Neutrophil (primary cell): ENCODE data around the gene SYTL3.

Experiments
- H3K27ac ChIP-seq: fragments of 200-600 bp; sonication (generic); 2 replicates; pipeline ENCODE4 v1.5.1; 2016; ENCODE audit warnings: mild to moderate bottlenecking, moderate library complexity
- H3K27me3 ChIP-seq: fragments of 200-600 bp; sonication (generic); 2 replicates; pipeline ENCODE4 v1.6.0; 2016; ENCODE audit warnings: mild to moderate bottlenecking
- H3K36me3 ChIP-seq: fragments of 200-600 bp; sonication (generic); 2 replicates; pipeline ENCODE4 v1.5.1; 2017
- H3K4me1 ChIP-seq, 2 experiments: fragments of 200-600 bp in 1 of 2; sonication (generic) in 1 of 2; 1 replicate in 1 of 2; 2 replicates in 1 of 2; pipeline versions ENCODE4 v1.5.1 to v1.6.1; 2013 to 2016; ENCODE audit warnings: low read depth in 1 of 2, low read length in 1 of 2, mild to moderate bottlenecking in 1 of 2, moderate library complexity in 1 of 2; ENCODE audit not compliant: control insufficient read depth in 1 of 2, insufficient read depth in 1 of 2
- H3K4me3 ChIP-seq, 2 experiments: fragments of 200-600 bp in 1 of 2; sonication (generic) in 1 of 2; 1 replicate in 1 of 2; 2 replicates in 1 of 2; pipeline ENCODE4 v1.5.1; 2013 to 2016; ENCODE audit warnings: low read depth in 1 of 2, low read length in 1 of 2, mild to moderate bottlenecking in 1 of 2, moderate library complexity in 1 of 2
- H3K9me3 ChIP-seq: fragments of 200-600 bp; sonication (generic); 2 replicates; pipeline ENCODE4 v1.5.1; 2016
- CTCF ChIP-seq: fragments of 200-600 bp; sonication (generic); IDR thresholded peaks from 2 replicates; pipeline ENCODE4 v1.5.1; 2016; ENCODE audit warnings: antibody characterized with exemption

The SYTL3 gene

GRCh38 chr6:158606935-158607334, 42.9 kb upstream of the SYTL3 start:
- H3K27me3 ChIP-seq: no peaks in the 10 kb centered on the region
- no peak overlapping the region for H3K4me3 ChIP-seq
- H3K4me1 ChIP-seq: no peaks in the 10 kb centered on the region
- no peak overlapping the region for H3K27ac ChIP-seq
- no peak for TF ChIP-seq CTCF
- H3K36me3 ChIP-seq: peaks cover 51% of the 10 kb centered on the region
- H3K9me3 ChIP-seq: no peaks in the 10 kb centered on the region

- TF ChIP-seq CTCF: no peak
- H3K9me3 ChIP-seq: no peaks in the 10 kb centered on the region
- no peaks in the 10 kb centered on the region for H3K27me3 ChIP-seq
- H3K27ac ChIP-seq: no peak overlapping the region
- no peak overlapping the region for H3K4me3 ChIP-seq
- H3K36me3 ChIP-seq: peaks cover 51% of the 10 kb centered on the region
- H3K4me1 ChIP-seq: no peaks in the 10 kb centered on the region
Measured at GRCh38 chr6:158607411-158608170, 42.3 kb upstream of the SYTL3 start.

DNA sequence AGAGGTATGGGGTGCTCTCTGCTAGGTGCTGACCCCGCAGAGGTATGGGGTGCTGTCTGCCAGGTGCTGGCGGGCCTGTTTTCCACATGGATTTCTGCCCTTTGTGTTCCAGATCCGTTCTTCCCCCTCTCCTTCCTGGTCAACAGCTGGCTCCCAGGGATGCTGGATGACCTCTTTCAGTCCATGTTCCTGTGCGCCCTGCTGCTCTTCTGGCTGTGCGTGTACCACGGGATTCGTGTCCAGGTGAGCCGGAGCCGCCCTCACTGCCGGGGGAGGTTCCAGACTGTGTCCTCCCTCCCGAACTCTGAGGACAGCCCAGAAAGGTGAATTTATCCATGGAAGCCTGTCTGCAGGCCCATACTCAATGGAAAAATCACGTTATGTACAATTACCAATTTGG, 41.6 kb upstream of the SYTL3 start:
- Histone ChIP-seq H3K4me3 (no peak overlapping the region), H3K27ac (no peak overlapping the region), H3K9me3 (no peaks in the 10 kb centered on the region), H3K4me1 (no peaks in the 10 kb centered on the region), H3K36me3 (peaks cover 51% of the 10 kb centered on the region), H3K27me3 (no peaks in the 10 kb centered on the region)
- no peak for TF ChIP-seq CTCF

DNA sequence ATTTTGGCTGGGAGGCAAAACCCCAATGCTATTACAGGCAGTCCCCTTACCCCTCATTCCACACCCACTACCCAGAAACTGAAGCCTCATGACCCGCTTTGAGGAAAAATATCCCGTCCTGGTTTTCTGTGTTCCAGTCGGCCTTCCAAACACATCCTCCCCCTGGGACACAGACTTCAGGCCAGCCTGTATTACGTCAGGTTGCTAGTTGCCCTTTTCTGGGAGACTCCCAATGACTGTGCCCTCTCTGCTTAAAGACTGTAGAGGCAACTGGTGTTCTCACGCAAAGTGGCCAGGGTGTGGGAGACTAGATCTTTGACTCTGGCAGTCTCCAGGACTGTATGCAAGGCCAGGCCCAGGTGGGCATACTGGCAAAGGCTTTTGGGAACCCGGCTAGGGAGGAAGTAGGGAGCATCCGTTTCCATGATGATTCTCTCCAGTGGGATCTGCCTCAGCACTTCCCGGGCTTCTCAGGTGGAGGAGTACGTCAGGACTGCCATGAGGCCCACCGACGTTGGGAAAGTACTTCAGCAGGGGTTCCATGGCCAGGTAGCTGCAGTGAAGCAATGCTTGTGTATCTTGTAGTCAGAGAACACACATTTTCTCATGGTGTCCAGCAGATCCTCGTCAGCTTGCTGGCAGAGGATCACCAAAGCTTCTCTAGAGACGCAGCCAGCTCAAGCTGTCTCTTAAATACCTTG, 40.2 kb upstream of the SYTL3 start:
- Histone ChIP-seq H3K27me3 (no peaks in the 10 kb centered on the region), H3K9me3 (no peaks in the 10 kb centered on the region), H3K4me1 (no peaks in the 10 kb centered on the region), H3K4me3 (no peak overlapping the region), H3K36me3 (peaks cover 51% of the 10 kb centered on the region), H3K27ac (no peak overlapping the region)
- no peak for TF ChIP-seq CTCF

- peaks cover 51% of the 10 kb centered on the region for H3K36me3 ChIP-seq
- H3K4me1 ChIP-seq: no peaks in the 10 kb centered on the region
- H3K4me3 ChIP-seq: no peak overlapping the region
- no peaks in the 10 kb centered on the region for H3K9me3 ChIP-seq
- no peaks in the 10 kb centered on the region for H3K27me3 ChIP-seq
- TF ChIP-seq CTCF: no peak
- no peak overlapping the region for H3K27ac ChIP-seq
Measured at GRCh38 chr6:158610319-158610968, 39.4 kb upstream of the SYTL3 start.
